PFSK-1 (cell line): ENCODE measurements around the gene HYCC1.

Source experiments
- FOXP2 ChIP-seq: optimal IDR thresholded peaks from 2 replicates; pipeline ENCODE3; 2011; ENCODE audit warnings: borderline replicate concordance, control low read depth, inconsistent platforms; ENCODE audit not compliant: insufficient read depth; ENCODE audit errors: extremely low read length, extremely low read depth
- POLR2AphosphoS5 ChIP-seq: IDR thresholded peaks from 2 replicates; pipeline ENCODE4 v1.6.1; 2012; ENCODE audit warnings: low read depth, mild to moderate bottlenecking, control low read depth, low read length, moderate library complexity
- SIN3A ChIP-seq: IDR thresholded peaks from 2 replicates; pipeline ENCODE4 v1.6.1; 2012; ENCODE audit warnings: mild to moderate bottlenecking, low read length, moderate library complexity, borderline replicate concordance; ENCODE audit not compliant: insufficient read depth
- TAF1 ChIP-seq: IDR thresholded peaks from 2 replicates; pipeline ENCODE4 v1.6.1; 2012; ENCODE audit warnings: low read length, control low read depth, borderline replicate concordance; ENCODE audit not compliant: insufficient read depth
- TF ChIP-seq, protein P1 (sequence below), 2 experiments: IDR thresholded peaks; 2 replicates each; pipeline versions ENCODE4 v1.6.1 to v1.8.0; 2011 to 2012; ENCODE audit warnings: low read depth in 2 of 2, low read length in 2 of 2, control low read depth in 1 of 2, inconsistent platforms in 1 of 2, mild to moderate bottlenecking in 1 of 2, moderate library complexity in 1 of 2; ENCODE audit not compliant: insufficient read depth in 1 of 2

HYCC1 gene

DNA sequence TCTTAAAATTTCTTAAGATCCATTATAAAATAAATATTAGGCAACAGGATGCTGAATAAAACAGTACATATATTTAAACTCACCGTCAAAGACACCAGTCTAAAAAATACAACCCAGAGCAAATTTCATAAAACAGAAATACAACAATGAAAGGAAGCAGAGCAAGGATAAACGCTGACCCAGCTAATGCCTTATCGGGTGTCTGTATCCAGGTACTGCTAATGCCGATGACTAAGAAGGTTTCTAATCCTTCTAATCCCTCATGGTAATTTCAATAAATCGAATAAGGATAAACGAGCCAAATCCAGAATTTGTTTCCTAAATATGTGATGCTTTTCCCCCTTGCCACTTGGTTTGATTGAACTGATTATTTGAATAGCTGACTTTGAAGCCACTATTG lies 1.7 kb downstream of the HYCC1 start:
- TF ChIP-seq POLR2AphosphoS5 (no peak), FOXP2 (no peak), SIN3A (no peak), TAF1 (no peak)
- TF ChIP-seq, protein P1, sequence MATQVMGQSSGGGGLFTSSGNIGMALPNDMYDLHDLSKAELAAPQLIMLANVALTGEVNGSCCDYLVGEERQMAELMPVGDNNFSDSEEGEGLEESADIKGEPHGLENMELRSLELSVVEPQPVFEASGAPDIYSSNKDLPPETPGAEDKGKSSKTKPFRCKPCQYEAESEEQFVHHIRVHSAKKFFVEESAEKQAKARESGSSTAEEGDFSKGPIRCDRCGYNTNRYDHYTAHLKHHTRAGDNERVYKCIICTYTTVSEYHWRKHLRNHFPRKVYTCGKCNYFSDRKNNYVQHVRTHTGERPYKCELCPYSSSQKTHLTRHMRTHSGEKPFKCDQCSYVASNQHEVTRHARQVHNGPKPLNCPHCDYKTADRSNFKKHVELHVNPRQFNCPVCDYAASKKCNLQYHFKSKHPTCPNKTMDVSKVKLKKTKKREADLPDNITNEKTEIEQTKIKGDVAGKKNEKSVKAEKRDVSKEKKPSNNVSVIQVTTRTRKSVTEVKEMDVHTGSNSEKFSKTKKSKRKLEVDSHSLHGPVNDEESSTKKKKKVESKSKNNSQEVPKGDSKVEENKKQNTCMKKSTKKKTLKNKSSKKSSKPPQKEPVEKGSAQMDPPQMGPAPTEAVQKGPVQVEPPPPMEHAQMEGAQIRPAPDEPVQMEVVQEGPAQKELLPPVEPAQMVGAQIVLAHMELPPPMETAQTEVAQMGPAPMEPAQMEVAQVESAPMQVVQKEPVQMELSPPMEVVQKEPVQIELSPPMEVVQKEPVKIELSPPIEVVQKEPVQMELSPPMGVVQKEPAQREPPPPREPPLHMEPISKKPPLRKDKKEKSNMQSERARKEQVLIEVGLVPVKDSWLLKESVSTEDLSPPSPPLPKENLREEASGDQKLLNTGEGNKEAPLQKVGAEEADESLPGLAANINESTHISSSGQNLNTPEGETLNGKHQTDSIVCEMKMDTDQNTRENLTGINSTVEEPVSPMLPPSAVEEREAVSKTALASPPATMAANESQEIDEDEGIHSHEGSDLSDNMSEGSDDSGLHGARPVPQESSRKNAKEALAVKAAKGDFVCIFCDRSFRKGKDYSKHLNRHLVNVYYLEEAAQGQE (IDR thresholded peaks at IDR 0.05; ENCODE audit: insufficient read depth in 1 of 2, low read depth in 2 of 2, low read length in 2 of 2) = no peak

DNA sequence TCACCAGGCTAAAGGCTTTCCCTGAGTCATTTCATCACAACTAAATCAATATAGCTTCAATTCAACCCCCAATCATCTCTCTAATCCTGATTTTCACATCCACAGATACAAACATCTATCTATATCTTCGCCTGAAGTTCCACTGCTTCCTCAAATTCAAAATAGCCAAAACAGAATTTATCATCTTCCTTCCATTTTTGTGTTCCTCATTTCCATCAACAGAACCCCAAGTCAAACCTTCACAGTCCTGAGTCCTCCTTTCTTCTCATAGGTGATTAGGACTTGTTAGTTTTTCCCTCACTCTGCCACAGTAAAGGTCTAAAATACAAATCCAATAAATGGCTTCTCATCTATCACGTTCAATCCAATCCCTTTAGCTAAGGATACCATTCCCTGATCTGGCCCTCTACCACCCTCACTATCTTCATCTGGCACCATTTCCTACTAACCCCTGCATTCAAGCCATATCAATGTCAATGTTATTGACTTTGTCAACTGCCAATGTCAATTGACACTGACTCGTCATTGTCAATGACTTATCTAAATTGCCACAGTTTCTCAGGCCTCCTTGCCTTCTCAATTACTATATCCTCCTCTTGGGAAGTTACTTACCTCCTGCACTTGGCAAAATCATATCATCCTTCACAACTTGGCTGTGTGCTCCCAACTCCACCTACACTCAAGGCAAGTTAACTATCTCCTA lies 2.6 kb downstream of the HYCC1 start:
- TF ChIP-seq TAF1 = no peak
- TF ChIP-seq FOXP2 = no peak
- TF ChIP-seq, protein P1 (IDR thresholded peaks at IDR 0.05; ENCODE audit: insufficient read depth in 1 of 2, low read depth in 2 of 2, low read length in 2 of 2) = no peak
- TF ChIP-seq SIN3A = no peak
- TF ChIP-seq POLR2AphosphoS5 = no peak

DNA sequence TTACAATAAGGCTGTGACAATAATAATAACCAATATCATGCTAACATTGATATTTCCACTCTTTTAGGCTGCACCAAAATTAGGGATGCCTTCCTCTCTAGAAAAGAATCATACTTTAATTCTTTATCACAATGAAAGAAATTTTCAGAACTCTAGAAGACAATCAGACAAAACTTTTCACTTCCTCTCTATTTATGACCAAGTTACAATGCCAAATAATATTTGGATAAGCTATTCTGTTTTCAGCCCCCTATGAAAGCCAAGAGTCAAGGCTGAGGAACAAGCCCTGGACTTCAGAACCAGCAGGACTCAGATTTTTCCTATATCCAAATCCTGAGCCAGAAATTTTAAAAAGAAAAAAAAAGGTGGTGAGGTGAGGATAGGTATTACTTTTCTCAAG lies 4.6 kb downstream of the HYCC1 start:
- no peak for TF ChIP-seq SIN3A
- no peak for TF ChIP-seq POLR2AphosphoS5

DNA sequence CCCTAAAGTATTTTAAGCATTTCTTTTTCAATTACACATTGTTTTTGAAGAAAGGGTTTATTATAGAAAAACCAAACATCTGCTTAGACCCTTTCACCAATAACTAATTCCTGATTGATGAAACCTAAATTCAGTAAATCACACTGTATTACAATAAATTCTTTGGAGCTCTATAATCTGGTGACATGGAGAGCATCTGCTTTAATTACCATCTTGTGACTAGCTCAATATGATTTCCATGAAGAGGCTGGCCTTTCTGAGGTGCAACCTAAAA lies 9.7 kb downstream of the HYCC1 start:
- TF ChIP-seq, protein P1 (IDR thresholded peaks at IDR 0.05; ENCODE audit: insufficient read depth in 1 of 2, low read depth in 2 of 2, low read length in 2 of 2) = no peak
- no peak for TF ChIP-seq POLR2AphosphoS5

- TF ChIP-seq, protein P1 (IDR thresholded peaks at IDR 0.05; ENCODE audit: insufficient read depth in 1 of 2, low read depth in 2 of 2, low read length in 2 of 2) = no peak
- TF ChIP-seq POLR2AphosphoS5 = no peak
Measured at GRCh38 chr7:23003505-23004246, 10.3 kb downstream of the HYCC1 start.
